Activated T-cell treated with anti-CD3 and anti-CD28 coated beads, Interleukin-2, amount 50 U/mL, for 4 hours (primary cell): ENCODE measurements around the gene COTL1. TPM values are rescaled to one million over a fixed set of nuclear protein-coding genes. Genes with fewer than 3 reads are reported as not detected.
"Not testable (repeated sequence)": the region's sequence is repeated elsewhere in the genome, so short reads cannot be mapped to it uniquely, and the experiment has no call there.

Experiments used
- ATAC-seq, 2 donors: fragments of 200-7000 bp; cut with Tn5 transposase; one replicate each; pipeline ENCODE4 v1.10.0; 2021
- DNase-seq: peaks from one replicate; pipeline ENCODE4 v3.0.0-alpha.2; 2020
- H3K27me3 Mint-ChIP-seq: one replicate; pipeline ENCODE4 v1.8.0; 2021; ENCODE audit warnings: low read depth, mixed read lengths
- H3K36me3 Mint-ChIP-seq: one replicate; pipeline ENCODE4 v1.8.0; 2022; ENCODE audit warnings: mixed read lengths; ENCODE audit not compliant: insufficient read depth
- H3K4me1 Mint-ChIP-seq: one replicate; pipeline ENCODE4 v1.8.0; 2021; ENCODE audit warnings: low read depth, mixed read lengths
- H3K4me3 Mint-ChIP-seq: one replicate; pipeline ENCODE4 v1.8.0; 2021; ENCODE audit warnings: mild to moderate bottlenecking, moderate library complexity, mixed read lengths
- H3K9me3 Mint-ChIP-seq: one replicate; pipeline ENCODE4 v1.8.0; 2021; ENCODE audit warnings: mixed read lengths
- total RNA-seq, 3 donors: library from RNA; stranded (reverse); gene quantifications; one replicate each; pipeline ENCODE4 v1.2.1, GENCODE V29; 2021

COTL1 gene
- total RNA-seq, 3 donors from 2014 or later, result 209 to 331 (median 274) TPM

GRCh38 chr16:84650062-84650991 is 32.4 kb upstream of the COTL1 start:
- peak in 1 of 2 donors; percentile 16 for ATAC-seq
- Mint-ChIP-seq H3K4me1 (peaks cover 65% of the 10 kb centered on the region), H3K36me3 (peaks cover 16% of the 10 kb centered on the region), H3K4me3 (peak overlapping the region; percentile 69), H3K27me3 (no peaks in the 10 kb centered on the region), H3K9me3 (no peaks in the 10 kb centered on the region)
- no peak for DNase-seq

- peaks cover 60% of the 10 kb centered on the region for H3K4me1 Mint-ChIP-seq
- no peak for DNase-seq
- ATAC-seq, result no peak
- no peaks in the 10 kb centered on the region for H3K9me3 Mint-ChIP-seq
- peaks cover 12% of the 10 kb centered on the region for H3K36me3 Mint-ChIP-seq
- H3K4me3 Mint-ChIP-seq, result peak overlapping the region; percentile 84
- H3K27me3 Mint-ChIP-seq, result no peaks in the 10 kb centered on the region
Observed at GRCh38 chr16:84649511-84649861, 31.6 kb upstream of the COTL1 start.

- ATAC-seq (peak; percentile 59 to 61), DNase-seq (peak; percentile 24)
- H3K27me3 Mint-ChIP-seq, result no peaks in the 10 kb centered on the region
- peaks cover 12% of the 10 kb centered on the region for H3K36me3 Mint-ChIP-seq
- no peaks in the 10 kb centered on the region for H3K9me3 Mint-ChIP-seq
- peak overlapping the region; percentile 84 for H3K4me3 Mint-ChIP-seq
- peaks cover 57% of the 10 kb centered on the region for H3K4me1 Mint-ChIP-seq
Observed at GRCh38 chr16:84648595-84649510, 31.0 kb upstream of the COTL1 start.

GRCh38 chr16:84647828-84648594 is 30.1 kb upstream of the COTL1 start, which contains the start of gene KLHL36:
KLHL36 (plus strand) TSS chr16:84648511; CDS start chr16:84650868, 2,357 bp downstream.
- peak; percentile 87 to 91 for ATAC-seq
- H3K36me3 Mint-ChIP-seq, result peaks cover 9% of the 10 kb centered on the region
- no peaks in the 10 kb centered on the region for H3K9me3 Mint-ChIP-seq
- H3K27me3 Mint-ChIP-seq, result no peaks in the 10 kb centered on the region
- peak within 1 kb of the TSS; percentile 84 for H3K4me3 Mint-ChIP-seq
- peaks cover 51% of the 10 kb centered on the region for H3K4me1 Mint-ChIP-seq
- peak; percentile 69 for DNase-seq

- ATAC-seq, result no peak
- no peaks in the 10 kb centered on the region for H3K27me3 Mint-ChIP-seq
- H3K9me3 Mint-ChIP-seq, result no peaks in the 10 kb centered on the region
- H3K4me3 Mint-ChIP-seq, result no peak overlapping the region
- peaks cover 46% of the 10 kb centered on the region for H3K4me1 Mint-ChIP-seq
- H3K36me3 Mint-ChIP-seq, result no peaks in the 10 kb centered on the region
- no peak for DNase-seq
Observed at GRCh38 chr16:84643674-84644073, 25.8 kb upstream of the COTL1 start.

- Mint-ChIP-seq H3K36me3 (no peaks in the 10 kb centered on the region), H3K4me1 (peaks cover 49% of the 10 kb centered on the region), H3K4me3 (no peak overlapping the region), H3K27me3 (no peaks in the 10 kb centered on the region), H3K9me3 (no peaks in the 10 kb centered on the region)
- DNase-seq (no peak), ATAC-seq (no peak)
Observed at GRCh38 chr16:84643180-84643583, 25.3 kb upstream of the COTL1 start.

- H3K4me1 Mint-ChIP-seq, result peaks cover 47% of the 10 kb centered on the region
- ATAC-seq (no peak), DNase-seq (no peak)
- no peak overlapping the region for H3K4me3 Mint-ChIP-seq
- H3K27me3 Mint-ChIP-seq, result no peaks in the 10 kb centered on the region
- H3K9me3 Mint-ChIP-seq, result no peaks in the 10 kb centered on the region
- no peaks in the 10 kb centered on the region for H3K36me3 Mint-ChIP-seq
Observed at GRCh38 chr16:84641643-84642358, 23.9 kb upstream of the COTL1 start.

GRCh38 chr16:84640145-84640544 is 22.3 kb upstream of the COTL1 start:
- Mint-ChIP-seq H3K36me3 (no peaks in the 10 kb centered on the region), H3K9me3 (no peaks in the 10 kb centered on the region), H3K4me1 (peaks cover 45% of the 10 kb centered on the region), H3K27me3 (no peaks in the 10 kb centered on the region), H3K4me3 (no peak overlapping the region)
- ATAC-seq, result no peak
- DNase-seq, result no peak

- no peak for ATAC-seq
- H3K9me3 Mint-ChIP-seq, result no peaks in the 10 kb centered on the region
- H3K4me3 Mint-ChIP-seq, result no peak overlapping the region
- peaks cover 41% of the 10 kb centered on the region for H3K4me1 Mint-ChIP-seq
- H3K36me3 Mint-ChIP-seq, result no peaks in the 10 kb centered on the region
- no peaks in the 10 kb centered on the region for H3K27me3 Mint-ChIP-seq
- DNase-seq, result no peak
Observed at GRCh38 chr16:84638231-84638806, 20.4 kb upstream of the COTL1 start.

GRCh38 chr16:84637709-84638108 is 19.8 kb upstream of the COTL1 start:
- no peak for ATAC-seq
- H3K4me1 Mint-ChIP-seq, result peaks cover 39% of the 10 kb centered on the region
- H3K36me3 Mint-ChIP-seq, result no peaks in the 10 kb centered on the region
- H3K9me3 Mint-ChIP-seq, result no peaks in the 10 kb centered on the region
- H3K4me3 Mint-ChIP-seq, result no peak overlapping the region
- no peaks in the 10 kb centered on the region for H3K27me3 Mint-ChIP-seq
- no peak for DNase-seq

GRCh38 chr16:84635702-84636101 is 17.8 kb upstream of the COTL1 start:
- Mint-ChIP-seq H3K4me1 (peaks cover 37% of the 10 kb centered on the region), H3K9me3 (no peaks in the 10 kb centered on the region), H3K27me3 (no peaks in the 10 kb centered on the region), H3K4me3 (no peak overlapping the region), H3K36me3 (no peaks in the 10 kb centered on the region)
- ATAC-seq (no peak), DNase-seq (no peak)

GRCh38 chr16:84633622-84634021 is 15.7 kb upstream of the COTL1 start:
- Mint-ChIP-seq H3K4me1 (peaks cover 30% of the 10 kb centered on the region), H3K4me3 (no peak overlapping the region), H3K27me3 (no peaks in the 10 kb centered on the region), H3K9me3 (no peaks in the 10 kb centered on the region), H3K36me3 (no peaks in the 10 kb centered on the region)
- ATAC-seq, result no peak
- DNase-seq, result no peak

GRCh38 chr16:84632862-84633261 is 15.0 kb upstream of the COTL1 start:
- not testable (repeated sequence) for H3K27me3 Mint-ChIP-seq, H3K9me3 Mint-ChIP-seq, H3K36me3 Mint-ChIP-seq, H3K4me3 Mint-ChIP-seq, ATAC-seq, DNase-seq
- peaks cover 26% of the 10 kb centered on the region for H3K4me1 Mint-ChIP-seq
